NB4 (cell line): ENCODE measurements around the gene IQGAP3.

ENCODE experiments used
- DNase-seq: peaks from one replicate; pipeline ENCODE4 v3.0.0; 2010; ENCODE audit warnings: low read depth
- H3K4me3 ChIP-seq: one replicate; pipeline ENCODE4 v1.5.1; 2011; ENCODE audit warnings: mild to moderate bottlenecking, low read depth, low read length, moderate library complexity
- MYC ChIP-seq: IDR thresholded peaks from 2 replicates; pipeline ENCODE4 v1.6.1; 2011; ENCODE audit warnings: low read depth, low read length
- POLR2A ChIP-seq: IDR thresholded peaks from 2 replicates; pipeline ENCODE4 v1.6.1; 2011; ENCODE audit warnings: mild to moderate bottlenecking; ENCODE audit not compliant: insufficient read length; ENCODE audit errors: extremely low read depth
- TF ChIP-seq, protein P1 (sequence below): IDR thresholded peaks from one replicate; pipeline ENCODE4 v1.5.1; 2012; ENCODE audit warnings: low read depth, low read length
- TF ChIP-seq, protein P2 (sequence below): IDR thresholded peaks from 2 replicates; pipeline ENCODE4 v1.6.1; 2011; ENCODE audit warnings: low read depth, low read length

IQGAP3 gene

DNA sequence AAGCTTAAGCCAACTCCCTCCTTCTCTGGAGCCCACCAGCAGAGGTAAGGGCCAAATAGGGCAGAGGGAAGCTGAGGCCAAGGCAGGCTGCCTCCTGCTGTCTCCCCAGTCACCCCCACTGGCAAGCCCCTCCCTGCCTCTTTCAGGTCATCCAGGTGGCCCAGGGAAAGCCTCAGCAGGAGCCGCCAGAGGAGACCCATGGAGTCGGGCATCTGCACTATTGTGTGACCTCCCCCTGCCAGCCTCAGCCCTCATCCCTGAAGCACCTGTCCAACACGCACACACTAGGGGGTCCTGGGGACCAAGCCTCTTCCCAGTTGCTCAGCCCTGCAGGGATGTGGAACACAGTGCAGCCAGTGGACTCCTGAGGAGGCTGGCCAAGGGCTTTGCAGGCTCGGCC, 14.0 kb upstream of the IQGAP3 start:
- TF ChIP-seq, protein P1, sequence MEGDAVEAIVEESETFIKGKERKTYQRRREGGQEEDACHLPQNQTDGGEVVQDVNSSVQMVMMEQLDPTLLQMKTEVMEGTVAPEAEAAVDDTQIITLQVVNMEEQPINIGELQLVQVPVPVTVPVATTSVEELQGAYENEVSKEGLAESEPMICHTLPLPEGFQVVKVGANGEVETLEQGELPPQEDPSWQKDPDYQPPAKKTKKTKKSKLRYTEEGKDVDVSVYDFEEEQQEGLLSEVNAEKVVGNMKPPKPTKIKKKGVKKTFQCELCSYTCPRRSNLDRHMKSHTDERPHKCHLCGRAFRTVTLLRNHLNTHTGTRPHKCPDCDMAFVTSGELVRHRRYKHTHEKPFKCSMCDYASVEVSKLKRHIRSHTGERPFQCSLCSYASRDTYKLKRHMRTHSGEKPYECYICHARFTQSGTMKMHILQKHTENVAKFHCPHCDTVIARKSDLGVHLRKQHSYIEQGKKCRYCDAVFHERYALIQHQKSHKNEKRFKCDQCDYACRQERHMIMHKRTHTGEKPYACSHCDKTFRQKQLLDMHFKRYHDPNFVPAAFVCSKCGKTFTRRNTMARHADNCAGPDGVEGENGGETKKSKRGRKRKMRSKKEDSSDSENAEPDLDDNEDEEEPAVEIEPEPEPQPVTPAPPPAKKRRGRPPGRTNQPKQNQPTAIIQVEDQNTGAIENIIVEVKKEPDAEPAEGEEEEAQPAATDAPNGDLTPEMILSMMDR, result no peak
- TF ChIP-seq POLR2A (no peak), MYC (no peak)

DNA sequence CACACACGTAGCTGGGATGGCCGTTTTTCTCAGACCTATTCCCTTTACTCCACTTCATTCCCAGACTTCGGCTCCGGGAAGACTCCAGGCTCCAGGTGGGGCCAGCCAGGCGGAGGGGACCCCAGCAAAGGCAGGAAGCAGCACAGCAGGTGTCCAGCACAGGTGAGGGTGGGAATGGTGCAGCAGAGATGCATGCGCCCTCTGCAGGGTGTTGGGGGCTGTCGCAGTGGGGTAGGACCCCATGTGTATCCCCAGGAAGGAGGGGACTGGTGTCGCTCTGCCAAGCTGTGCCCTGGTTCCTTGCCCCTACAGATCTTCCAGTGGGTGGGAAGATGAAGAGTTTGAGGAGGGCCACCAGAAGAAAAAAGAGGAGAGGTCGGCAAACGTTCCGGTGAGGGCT, 12.4 kb upstream of the IQGAP3 start:
- no peak overlapping the region for H3K4me3 ChIP-seq
- TF ChIP-seq, protein P2, sequence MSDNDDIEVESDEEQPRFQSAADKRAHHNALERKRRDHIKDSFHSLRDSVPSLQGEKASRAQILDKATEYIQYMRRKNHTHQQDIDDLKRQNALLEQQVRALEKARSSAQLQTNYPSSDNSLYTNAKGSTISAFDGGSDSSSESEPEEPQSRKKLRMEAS, result no peak
- TF ChIP-seq, protein P1, result peak; percentile 52
- TF ChIP-seq MYC (no peak), POLR2A (no peak)
- DNase-seq, result no peak

More for the DNA sequence above, 14.0 kb upstream of the IQGAP3 start:
- no peak for DNase-seq
- no peak overlapping the region for H3K4me3 ChIP-seq

DNA sequence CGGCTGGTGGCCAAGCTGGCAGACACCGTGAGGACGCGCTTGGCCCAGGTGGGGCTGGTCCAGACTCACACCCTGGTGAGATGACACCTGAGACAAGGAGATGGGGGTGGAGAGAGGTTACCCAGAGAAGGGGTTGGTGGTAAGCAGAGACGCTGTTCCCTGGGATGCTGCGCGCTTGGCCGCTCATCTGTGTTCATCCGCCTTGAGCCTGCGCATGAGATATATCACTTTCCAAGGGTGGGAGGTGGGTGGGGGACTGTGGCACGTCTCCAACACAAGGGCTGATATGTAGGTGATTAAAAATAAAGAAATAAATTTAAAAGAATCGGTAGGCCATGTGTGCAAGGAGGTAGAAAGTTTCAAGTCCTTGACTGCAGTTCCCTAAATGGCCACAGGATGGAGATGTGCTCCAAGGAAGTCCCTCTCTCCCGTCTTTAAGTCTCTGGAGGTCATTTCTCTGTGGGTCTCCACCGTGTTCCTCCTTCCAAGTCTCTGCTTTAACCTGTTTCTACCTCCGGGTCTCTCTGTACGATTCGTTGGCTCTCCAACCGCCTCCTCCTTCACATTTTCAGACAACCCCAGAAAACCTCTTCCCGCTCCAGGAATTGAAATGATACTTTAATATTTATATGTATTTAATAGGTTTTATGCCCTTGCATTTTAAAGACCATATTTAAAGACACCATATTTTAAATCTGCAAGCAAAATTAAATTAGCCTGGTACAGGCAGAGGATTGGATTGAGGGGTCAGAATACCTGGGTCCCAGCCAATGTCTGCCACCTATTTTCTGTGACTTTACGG, 11.7 kb upstream of the IQGAP3 start:
- no peak overlapping the region for H3K4me3 ChIP-seq
- TF ChIP-seq, protein P2, result peak; percentile 50
- TF ChIP-seq MYC (0 out of 2 replicates have a peak, but pooled peaks have one; percentile 21), POLR2A (no peak)
- TF ChIP-seq, protein P1, result peak; percentile 78
- peak; percentile 86 for DNase-seq

DNA sequence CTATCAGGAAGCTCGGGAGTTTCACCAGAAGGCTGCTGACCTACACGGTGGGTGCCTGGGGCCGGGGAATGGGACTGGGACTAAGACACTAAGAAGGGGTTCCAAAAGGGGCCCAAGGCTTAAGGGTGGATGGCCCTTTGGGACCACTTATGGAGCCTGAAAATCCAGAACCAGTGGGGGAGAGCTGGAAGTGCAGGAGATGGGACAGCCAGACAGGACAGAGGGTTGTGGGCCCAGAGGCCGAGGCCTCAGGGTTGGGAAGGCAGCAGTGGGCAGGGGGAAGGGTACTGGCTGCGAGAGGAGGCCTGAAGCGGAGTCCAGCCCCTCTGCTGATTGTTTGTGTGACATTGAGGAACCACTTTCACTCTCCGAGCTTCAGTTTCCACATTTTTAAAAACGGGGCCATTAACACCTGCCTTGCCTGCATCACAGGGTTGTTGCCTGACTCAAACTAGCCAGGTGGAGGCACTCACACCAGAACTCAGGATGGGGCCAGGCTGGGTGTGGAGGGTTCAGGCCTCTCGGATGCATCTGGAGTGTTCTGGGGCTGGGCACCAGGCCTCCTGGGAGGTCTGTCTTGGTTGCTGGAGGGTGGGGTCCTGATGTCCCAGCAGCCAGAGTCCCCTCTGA, 10.1 kb upstream of the IQGAP3 start:
- TF ChIP-seq POLR2A (no peak), MYC (no peak)
- TF ChIP-seq, protein P2, result no peak
- TF ChIP-seq, protein P1, result no peak
- no peak for DNase-seq
- H3K4me3 ChIP-seq, result no peak overlapping the region

DNA sequence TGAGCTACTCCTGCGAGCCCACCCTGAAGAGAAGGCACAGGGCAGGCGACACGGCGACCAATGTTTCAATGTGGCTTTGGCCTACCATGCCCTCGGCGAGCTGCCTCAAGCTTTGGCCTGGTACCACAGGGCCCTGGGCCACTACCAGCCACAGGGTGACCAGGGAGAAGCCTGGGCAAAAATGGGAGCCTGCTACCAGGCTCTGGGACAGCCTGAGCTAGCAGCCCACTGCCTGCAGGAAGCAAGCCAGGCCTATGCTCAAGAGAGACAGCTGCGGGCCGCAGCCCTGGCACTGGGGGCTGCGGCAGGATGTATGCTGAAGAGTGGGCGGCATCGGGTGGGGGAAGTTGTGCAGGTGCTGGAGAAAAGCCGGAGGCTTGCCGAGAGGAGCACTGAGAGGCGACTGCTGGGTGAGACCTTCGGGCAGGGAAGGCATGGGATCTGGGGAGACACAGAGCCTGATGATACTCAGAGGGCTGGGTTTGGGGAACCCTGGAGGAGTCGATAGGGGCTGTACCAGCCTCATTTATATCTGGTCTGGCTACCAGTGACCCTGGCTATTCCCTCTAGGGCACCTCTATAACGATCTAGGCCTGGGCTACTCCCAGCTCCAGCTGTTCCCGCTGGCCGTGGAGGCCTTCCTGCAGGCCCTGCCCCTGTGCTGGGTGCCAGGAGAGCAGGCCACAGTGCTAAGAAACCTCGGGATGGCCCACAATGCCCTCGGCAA, 9.5 kb upstream of the IQGAP3 start:
- TF ChIP-seq, protein P1, result no peak
- TF ChIP-seq POLR2A (no peak), MYC (no peak)
- TF ChIP-seq, protein P2, result no peak
- DNase-seq, result no peak
- no peak overlapping the region for H3K4me3 ChIP-seq
